ENCODE measurements around the gene IRGC. TPM values are rescaled to one million over a fixed set of nuclear protein-coding genes. Genes with fewer than 3 reads are reported as not detected.
"Not testable (repeated sequence)": the region's sequence is repeated elsewhere in the genome, so short reads cannot be mapped to it uniquely, and the experiment has no call there.

IRGC gene
- total RNA-seq, 4 donors from 2014 or later: not detected

DNA sequence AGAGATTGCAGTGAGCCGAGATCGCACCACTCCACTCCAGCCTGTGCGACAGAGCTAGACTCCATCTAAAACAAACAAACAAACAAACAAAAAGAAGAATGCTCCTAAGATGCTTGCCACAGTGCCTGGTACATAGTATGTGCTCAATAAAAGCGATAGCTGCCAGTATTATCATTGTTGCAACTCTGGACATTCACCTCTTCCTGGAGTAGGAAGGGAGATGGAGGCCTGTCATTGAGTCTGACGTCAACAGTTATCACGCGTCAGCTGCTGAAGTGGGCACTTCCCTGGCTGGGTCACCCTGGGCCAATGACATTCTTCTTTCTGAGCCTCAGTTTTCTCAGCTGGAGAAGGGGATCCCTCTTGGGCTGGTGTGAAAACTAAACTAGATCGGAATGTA is 41.7 kb upstream of the IRGC start:
- no peak for TF ChIP-seq CTCF (IDR thresholded peaks at IDR 0.05)
- DNase-seq (ENCODE audit: low spot score) (no peak), ATAC-seq (ENCODE audit: low FRiP score) (no peak)

DNA sequence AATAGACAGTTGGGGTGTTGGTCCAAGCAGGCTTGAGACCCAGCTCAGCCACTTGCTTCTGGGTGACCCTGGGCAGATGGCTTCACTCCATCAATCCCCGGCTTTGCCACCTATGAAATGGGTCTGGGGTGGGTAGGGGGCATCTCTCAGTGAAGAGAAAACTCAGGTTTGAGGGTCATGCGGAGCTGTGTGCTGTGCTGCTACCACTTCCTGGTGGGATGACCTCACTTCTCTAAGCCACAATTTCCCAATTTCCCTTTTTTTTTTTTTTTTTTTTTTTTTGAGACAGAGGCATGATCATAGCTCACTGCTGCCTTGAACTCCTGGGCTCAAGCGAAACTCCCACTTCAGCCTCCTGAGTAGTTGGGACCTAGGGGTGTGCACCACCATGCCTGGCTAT is 41.3 kb upstream of the IRGC start:
- TF ChIP-seq CTCF (IDR thresholded peaks at IDR 0.05): no peak
- ATAC-seq (ENCODE audit: low FRiP score): no peak
- no peak for DNase-seq (ENCODE audit: low spot score)

DNA sequence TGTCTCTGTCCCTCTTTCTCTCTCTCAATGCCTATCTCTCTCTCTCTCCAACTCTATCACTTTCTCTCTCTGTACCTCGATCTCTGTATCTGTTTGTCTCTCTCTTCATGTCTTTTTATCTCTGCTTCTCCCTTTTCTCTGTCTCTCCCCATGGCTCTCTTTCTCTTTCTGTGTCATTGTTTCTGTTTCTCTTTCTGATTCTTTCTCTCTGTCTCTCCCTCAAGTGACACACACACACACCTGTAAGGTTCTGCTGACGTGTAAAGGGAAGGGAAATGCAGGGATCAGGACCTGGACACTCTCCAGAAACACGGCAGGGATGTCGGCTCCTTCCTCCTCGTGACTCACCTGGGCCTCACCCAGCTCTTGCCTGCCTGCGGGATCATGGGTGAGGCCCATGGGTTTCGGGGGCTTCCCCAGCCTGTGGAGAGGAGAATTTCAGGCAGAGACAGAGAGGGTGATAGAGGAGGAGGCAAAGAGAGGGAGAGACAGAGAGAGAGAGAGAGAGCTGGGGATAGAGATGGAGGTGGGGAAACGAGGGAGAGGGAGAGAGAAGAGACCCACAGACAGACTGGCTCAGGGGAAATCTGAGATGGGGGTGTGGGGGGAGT is 40.5 kb upstream of the IRGC start:
- TF ChIP-seq CTCF (IDR thresholded peaks at IDR 0.05): no peak
- ATAC-seq (ENCODE audit: low FRiP score): peak; percentile 89
- no peak for DNase-seq (ENCODE audit: low spot score)

GRCh38 chr19:43675906-43676305 is 40.0 kb upstream of the IRGC start:
- no peak for ATAC-seq (ENCODE audit: low FRiP score)
- no peak for TF ChIP-seq CTCF (IDR thresholded peaks at IDR 0.05)
- DNase-seq (ENCODE audit: low spot score): no peak

DNA sequence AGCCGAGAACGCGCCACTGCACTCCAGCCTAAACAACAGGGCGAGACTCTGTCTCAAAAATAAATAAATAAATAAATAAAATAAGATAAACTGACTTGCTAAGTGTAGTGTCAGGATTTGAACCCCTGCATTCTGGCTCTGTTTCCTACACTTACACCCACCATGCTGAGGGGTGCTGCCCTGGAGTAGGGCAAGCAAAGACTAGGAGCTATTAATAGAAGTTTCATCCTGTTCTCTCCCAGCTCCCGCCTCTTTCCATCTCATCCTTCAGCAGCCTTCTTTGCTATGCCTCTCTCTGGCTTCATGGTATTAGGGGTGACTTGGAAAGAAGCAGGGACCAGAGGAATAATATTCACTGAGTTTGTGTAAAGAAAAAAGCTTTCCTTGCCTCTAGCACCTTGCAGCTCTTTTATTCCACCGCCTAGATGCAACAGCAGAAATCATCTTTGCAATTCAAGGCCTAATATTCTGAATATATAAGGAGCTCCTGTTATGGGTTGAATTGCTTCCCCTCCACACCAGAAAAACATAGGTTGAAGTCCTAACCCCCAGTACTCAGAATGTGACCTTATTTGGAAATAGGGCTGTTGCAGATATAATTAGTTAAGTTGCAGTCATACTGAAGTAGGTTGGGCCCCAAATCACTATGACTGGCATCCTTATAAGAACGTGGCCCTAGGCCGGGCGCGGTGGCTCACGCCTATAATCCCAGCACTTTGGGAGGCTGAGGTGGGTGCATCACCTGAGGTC is 37.2 kb upstream of the IRGC start:
- TF ChIP-seq CTCF (IDR thresholded peaks at IDR 0.05): no peak
- ATAC-seq (ENCODE audit: low FRiP score): no peak
- DNase-seq (ENCODE audit: low spot score): no peak

GRCh38 chr19:43681821-43682220 is 34.1 kb upstream of the IRGC start:
- ATAC-seq (ENCODE audit: low FRiP score): no peak
- no peak for DNase-seq (ENCODE audit: low spot score)

GRCh38 chr19:43682269-43682668 is 33.6 kb upstream of the IRGC start:
- not testable (repeated sequence) for ATAC-seq (ENCODE audit: low FRiP score); DNase-seq (ENCODE audit: low spot score)

More at GRCh38 chr19:43681821-43682220, 34.1 kb upstream of the IRGC start:
- no peak for TF ChIP-seq CTCF (IDR thresholded peaks at IDR 0.05)

All from omental fat pad (tissue), 4 donors.